HT1080 (cell line): ENCODE results near the gene FAM53B. TPM values are rescaled to one million over a fixed set of nuclear protein-coding genes. Genes with fewer than 3 reads are reported as not detected.

ENCODE experiments used
- DNase-seq: peaks from one replicate; pipeline ENCODE4 v3.0.0-alpha.2; 2015; ENCODE audit warnings: low read depth
- total RNA-seq: library from RNA; depleted of rRNA; stranded (reverse); fragments of >200 nt; shearing (Covaris generic); gene quantifications from 2 replicates; pipeline ENCODE4 v1.2.3, GENCODE V29; 2014

The FAM53B gene
- total RNA-seq, 1 experiment from 2014 or later, result 17.6 TPM

DNA sequence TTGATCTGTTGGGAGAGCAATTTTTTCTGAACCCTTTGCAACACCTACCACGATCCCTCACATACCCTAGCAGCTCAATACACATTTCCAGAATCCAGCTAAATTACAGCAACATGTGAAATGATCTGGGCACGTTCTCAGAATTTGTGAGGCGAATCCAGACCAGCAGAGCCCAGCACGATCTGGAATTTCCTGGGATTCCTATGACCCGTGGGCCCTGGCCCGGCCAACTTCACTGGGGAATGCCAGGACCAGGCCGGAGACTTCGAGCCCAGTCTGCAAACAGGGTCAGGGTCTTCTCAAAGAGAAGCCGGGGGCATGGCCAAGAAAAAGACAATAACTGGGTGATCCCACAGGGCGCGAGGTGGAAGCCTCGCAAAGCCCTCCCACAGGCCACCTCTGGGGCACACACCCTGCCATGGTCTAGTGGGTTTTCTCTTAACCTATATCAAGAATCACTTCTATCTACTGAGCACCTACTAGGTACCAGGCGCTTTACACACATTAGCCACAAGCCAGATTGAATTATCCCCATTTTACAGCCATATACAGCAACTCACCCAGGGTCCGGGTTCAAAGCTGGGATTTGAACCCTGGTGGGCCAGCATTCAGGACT lies 33.8 kb downstream of the FAM53B start:
- DNase-seq, result no peak

GRCh38 chr10:124709861-124710260 lies 34.3 kb downstream of the FAM53B start:
- no peak for DNase-seq

- DNase-seq, result no peak
These were observed 35.2 kb downstream of the FAM53B start for GRCh38 chr10:124708922-124709520.

- DNase-seq, result no peak
These were observed 35.9 kb downstream of the FAM53B start for GRCh38 chr10:124708246-124708779.

DNA sequence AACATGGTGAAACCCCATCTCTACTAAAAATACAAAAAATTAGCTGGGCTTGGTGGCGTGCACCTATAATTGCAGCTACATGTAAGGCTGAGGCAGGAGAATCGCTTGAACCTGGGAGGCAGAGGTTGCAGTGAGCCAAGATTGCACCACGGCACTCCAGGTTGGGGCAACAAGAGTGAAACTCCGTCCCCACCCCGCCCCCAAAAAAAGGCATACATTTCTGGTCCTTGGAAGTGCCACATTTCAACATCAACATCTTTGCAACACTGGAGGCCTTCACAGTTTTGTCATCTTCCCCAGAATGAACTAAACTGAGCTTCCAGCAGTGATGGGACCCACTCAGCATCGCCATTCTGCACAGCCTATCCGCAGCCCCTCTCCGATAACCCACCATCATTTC lies 36.6 kb downstream of the FAM53B start:
- no peak for DNase-seq

DNA sequence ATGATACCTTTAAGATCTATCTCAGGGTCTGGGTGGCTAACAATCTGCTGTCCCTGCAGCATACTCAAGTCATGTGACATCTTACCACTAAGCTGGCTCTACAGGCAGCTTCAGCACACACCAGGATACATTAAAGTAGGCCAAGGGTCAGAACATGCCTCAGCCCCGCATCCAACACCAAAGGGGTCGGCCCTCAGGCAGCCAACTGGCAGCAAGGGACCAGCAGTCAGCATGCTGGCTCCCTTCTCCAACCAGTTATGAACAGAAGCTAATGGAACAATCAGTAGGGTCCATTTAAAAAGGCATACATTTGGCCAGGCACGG lies 37.1 kb downstream of the FAM53B start:
- DNase-seq, result no peak

GRCh38 chr10:124706462-124707143 lies 37.6 kb downstream of the FAM53B start:
- DNase-seq, result no peak

GRCh38 chr10:124705817-124706461 lies 38.2 kb downstream of the FAM53B start:
- DNase-seq, result no peak

- DNase-seq, result peak; percentile 10
These were observed 38.8 kb downstream of the FAM53B start for GRCh38 chr10:124705381-124705740.

- no peak for DNase-seq
These were observed 39.5 kb downstream of the FAM53B start for GRCh38 chr10:124704428-124705380.

DNA sequence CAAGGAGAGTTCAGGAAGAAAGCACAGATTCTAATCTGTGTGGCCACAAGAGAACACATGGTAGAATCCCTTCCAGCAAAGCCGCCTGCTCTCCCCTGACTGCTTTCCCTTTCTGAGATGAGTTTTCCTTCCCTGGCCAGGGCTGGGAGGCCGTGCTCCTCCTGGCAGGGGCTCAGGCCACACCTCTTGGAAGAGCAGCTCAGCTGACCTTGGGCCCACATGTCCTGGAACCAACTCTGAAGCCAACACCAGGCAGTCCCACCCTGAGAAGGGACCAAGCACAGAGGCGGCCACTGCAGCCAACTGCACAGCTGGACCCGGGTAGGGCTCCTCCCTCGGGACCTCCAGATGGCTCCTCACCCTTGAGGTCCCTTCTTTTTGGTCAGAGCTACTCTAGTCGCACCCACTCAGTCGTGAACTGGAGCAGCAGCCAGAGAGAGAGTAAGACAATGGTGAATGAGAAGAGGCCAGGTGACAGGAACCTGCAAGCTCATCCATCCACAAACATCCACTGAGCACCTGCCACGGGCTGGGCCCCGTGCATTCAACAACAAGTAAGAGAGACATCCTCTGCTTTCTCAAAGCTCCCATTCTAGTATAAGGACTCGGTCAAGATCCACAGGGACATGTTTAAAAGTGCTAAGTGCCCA lies 40.3 kb downstream of the FAM53B start:
- no peak for DNase-seq

DNA sequence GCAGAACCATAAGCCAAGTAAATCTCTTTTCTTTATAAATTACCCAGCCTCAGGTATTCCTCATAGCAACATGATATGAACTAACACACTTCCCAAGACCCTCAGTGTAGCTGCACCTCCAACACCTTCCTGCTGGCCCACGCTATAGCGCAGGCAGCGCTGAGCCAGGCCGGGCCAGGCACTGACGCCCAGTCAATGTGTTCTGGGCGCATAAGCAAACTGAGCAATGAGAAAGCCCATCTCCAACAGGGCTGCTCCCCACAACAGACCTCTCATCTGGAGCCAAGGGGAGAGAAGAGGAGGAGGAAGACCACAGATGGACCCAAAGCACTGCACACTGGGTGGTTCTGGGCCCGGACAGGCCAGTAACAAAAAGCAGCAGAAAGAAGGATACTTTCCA lies 40.8 kb downstream of the FAM53B start:
- DNase-seq, result no peak

DNA sequence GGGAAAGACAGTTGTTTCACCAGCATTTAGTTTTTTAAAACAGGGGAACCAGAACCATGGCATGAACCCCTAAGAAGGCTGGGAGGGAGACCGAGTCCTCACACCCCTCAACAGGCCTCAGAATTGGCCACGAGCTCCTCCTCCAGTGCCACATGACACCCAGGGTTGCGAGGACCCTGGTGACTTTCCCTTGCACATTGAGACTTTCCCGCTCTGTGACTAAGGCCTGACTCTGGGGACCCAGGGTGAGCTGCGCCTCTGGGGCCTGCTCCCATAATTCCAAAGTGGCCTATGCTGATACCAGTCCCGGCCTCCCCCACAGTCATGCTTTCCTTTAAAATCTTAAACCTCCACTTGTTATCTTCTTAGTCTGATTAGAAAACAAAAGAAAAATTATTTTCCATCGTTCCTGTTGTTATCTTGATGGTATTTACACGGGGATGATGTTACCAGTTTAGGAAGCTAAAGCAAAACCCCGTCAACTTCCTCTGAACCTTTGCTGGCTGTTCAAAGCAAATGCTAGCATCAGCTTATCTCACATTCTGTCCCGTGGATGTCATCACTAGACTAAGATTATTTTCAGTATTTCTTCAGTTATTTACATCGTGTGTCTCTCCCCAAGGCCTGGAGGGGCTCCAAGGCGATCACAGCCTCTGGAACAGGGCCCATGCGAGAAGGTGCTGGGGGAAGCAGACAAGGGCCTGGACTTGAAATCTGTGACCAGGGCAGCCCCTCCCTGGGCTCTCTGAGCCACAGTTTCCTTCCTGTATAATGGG lies 42.1 kb downstream of the FAM53B start:
- no peak for DNase-seq

- DNase-seq, result no peak
These were observed 42.7 kb downstream of the FAM53B start for GRCh38 chr10:124701435-124701834.

- no peak for DNase-seq
These were observed 43.2 kb downstream of the FAM53B start for GRCh38 chr10:124701038-124701365.

DNA sequence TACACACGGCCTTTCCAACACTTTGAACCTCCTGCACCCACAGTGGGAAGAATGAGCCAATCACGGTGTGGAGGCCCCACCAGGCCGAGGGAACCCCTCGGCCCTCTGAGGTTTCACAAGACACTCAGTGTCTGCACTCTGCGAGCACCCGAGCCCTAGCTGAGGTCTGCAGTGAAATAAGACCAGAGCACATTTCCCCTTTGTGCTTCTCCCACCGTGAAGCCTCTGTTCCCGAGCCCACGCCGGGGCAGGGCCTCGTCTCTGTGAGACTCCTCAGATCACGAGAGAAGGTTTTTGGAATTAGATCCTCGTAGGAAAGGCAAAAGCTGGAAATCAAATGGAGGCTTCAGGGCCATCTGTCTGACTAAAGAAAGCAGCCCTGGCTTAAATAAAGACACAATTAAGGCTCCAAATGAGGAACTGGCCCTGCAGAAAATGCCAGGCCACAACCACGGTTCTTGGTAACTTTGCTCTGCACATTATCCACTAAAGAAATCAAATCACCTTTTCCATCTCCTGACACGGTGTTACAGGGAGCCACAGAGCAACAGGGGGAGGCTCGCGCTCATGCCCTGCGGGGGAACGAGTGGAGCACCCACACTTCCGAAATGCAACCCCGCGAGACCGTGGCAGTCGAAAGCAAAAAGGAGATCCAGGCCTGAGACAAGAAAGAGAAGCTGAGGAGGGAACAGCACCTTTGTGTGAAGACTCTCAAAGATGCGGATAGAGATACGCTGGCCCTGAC lies 43.7 kb downstream of the FAM53B start:
- DNase-seq, result no peak

GRCh38 chr10:124699471-124700292 lies 44.5 kb downstream of the FAM53B start:
- DNase-seq, result no peak
